C4-2B (cell line): ENCODE data around the gene SPTBN5.

Source experiments
- ZFX ChIP-seq: fragments of 450-650 bp; IDR thresholded peaks from 2 replicates; pipeline ENCODE4 v1.6.1; 2017
- TF ChIP-seq, protein P1 (sequence below): fragments of 450-650 bp; conservative IDR thresholded peaks from 2 replicates; pipeline ENCODE4 v1.5.1; 2017; ENCODE audit warnings: mild to moderate bottlenecking

DNA sequence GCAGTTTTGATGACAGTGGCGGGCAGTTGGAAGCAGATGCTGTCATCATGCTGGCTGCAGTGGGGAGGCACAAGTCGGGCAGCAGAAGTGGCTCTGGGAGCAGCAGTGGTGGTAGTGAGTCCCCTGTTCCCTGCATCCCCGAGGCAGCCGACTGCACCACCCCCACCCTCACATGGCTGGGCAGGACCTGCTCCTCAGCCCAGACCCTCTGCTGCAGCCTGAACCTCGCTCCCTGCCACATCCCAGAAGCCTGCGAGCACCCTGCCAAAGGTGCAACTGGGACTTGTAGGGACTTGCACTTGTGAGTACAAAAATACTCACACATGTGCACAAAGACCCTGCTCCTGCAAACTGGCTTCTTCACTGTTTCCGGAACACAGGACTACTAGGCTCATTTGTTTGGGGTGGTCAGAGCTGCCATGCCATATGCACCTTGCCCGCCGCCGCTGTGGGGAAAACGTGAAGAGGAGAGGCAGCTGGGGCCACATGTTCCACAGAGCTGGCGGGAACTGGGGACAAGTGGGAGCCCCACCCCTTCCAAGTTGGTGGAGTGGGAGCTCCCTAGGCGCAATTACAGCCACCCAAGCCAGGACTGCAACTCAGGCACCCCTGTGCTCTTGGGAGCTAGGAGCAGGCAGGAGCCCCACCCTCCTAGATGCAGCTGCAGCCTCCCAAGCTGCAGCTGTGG is 63.8 kb downstream of the SPTBN5 start:
- TF ChIP-seq, protein P1, sequence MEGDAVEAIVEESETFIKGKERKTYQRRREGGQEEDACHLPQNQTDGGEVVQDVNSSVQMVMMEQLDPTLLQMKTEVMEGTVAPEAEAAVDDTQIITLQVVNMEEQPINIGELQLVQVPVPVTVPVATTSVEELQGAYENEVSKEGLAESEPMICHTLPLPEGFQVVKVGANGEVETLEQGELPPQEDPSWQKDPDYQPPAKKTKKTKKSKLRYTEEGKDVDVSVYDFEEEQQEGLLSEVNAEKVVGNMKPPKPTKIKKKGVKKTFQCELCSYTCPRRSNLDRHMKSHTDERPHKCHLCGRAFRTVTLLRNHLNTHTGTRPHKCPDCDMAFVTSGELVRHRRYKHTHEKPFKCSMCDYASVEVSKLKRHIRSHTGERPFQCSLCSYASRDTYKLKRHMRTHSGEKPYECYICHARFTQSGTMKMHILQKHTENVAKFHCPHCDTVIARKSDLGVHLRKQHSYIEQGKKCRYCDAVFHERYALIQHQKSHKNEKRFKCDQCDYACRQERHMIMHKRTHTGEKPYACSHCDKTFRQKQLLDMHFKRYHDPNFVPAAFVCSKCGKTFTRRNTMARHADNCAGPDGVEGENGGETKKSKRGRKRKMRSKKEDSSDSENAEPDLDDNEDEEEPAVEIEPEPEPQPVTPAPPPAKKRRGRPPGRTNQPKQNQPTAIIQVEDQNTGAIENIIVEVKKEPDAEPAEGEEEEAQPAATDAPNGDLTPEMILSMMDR: no peak
- no peak for TF ChIP-seq ZFX
